Measurements from ENCODE around the gene PSMB5. TPM values are rescaled to one million over a fixed set of nuclear protein-coding genes. Genes with fewer than 3 reads are reported as not detected.

PSMB5 gene
- polyA plus RNA-seq, 1 donor from 2014 or later: 147 TPM

GRCh38 chr14:23066368-23066767 is 31.7 kb upstream of the PSMB5 start:
- H3K9me2 ChIP-seq (ENCODE audit: insufficient read depth, low read length): no peaks in the 10 kb centered on the region
- peaks cover 25% of the 10 kb centered on the region for H3K36me3 ChIP-seq (ENCODE audit: insufficient read depth, low read length)
- no peak overlapping the region for H3K9ac ChIP-seq (ENCODE audit: low read length)
- H3K79me2 ChIP-seq (replicated peaks; ENCODE audit: insufficient read depth, low read length): peaks cover 43% of the 10 kb centered on the region
- H3K9me3 ChIP-seq (ENCODE audit: low read length): no peaks in the 10 kb centered on the region
- H4K20me1 ChIP-seq (ENCODE audit: insufficient read depth): peaks cover 31% of the 10 kb centered on the region
- TF ChIP-seq POLR2AphosphoS5 (IDR thresholded peaks at IDR 0.05): no peak
- no peak for TF ChIP-seq TAF1 (IDR thresholded peaks at IDR 0.05; ENCODE audit: low read depth)
- no peak for TF ChIP-seq MXI1 (conservative IDR thresholded peaks at IDR 0.05; ENCODE audit: poor library complexity, severe bottlenecking)
- no peak for TF ChIP-seq REST (IDR thresholded peaks at IDR 0.05; ENCODE audit: borderline replicate concordance)
- TF ChIP-seq SMC3 (conservative IDR thresholded peaks at IDR 0.05; ENCODE audit: poor library complexity): no peak
- TF ChIP-seq CTCF (IDR thresholded peaks at IDR 0.05; ENCODE audit: poor library complexity, severe bottlenecking): no peak
- no peak for TF ChIP-seq EP300 (conservative IDR thresholded peaks at IDR 0.05; ENCODE audit: poor library complexity, severe bottlenecking)
- TF ChIP-seq RAD21 (conservative IDR thresholded peaks at IDR 0.05): no peak
- no peak for TF ChIP-seq EZH2 (IDR thresholded peaks at IDR 0.05; ENCODE audit: borderline replicate concordance, insufficient read depth, low read length, poor library complexity, severe bottlenecking)
- H3F3A ChIP-seq (ENCODE audit: insufficient read depth, low read length, poor library complexity, severe bottlenecking): peaks cover 5% of the 10 kb centered on the region
- H2AFZ ChIP-seq (ENCODE audit: low read depth, low read length): no peak overlapping the region
- no peak overlapping the region for H3K4me2 ChIP-seq (ENCODE audit: low read length)
- H3K4me3 ChIP-seq (ENCODE audit: low read length): peak overlapping the region; percentile 10
- H3K27me3 ChIP-seq (ENCODE audit: insufficient read depth, low read depth, low read length): no peaks in the 10 kb centered on the region
- no peak overlapping the region for H3K27ac ChIP-seq (ENCODE audit: low read length)

- no peaks in the 10 kb centered on the region for H3K27me3 ChIP-seq (ENCODE audit: insufficient read depth, low read depth, low read length)
- H2AFZ ChIP-seq (ENCODE audit: low read depth, low read length): no peak overlapping the region
- no peak overlapping the region for H3K9ac ChIP-seq (ENCODE audit: low read length)
- H3K9me3 ChIP-seq (ENCODE audit: low read length): no peaks in the 10 kb centered on the region
- H3K79me2 ChIP-seq (replicated peaks; ENCODE audit: insufficient read depth, low read length): peaks cover 25% of the 10 kb centered on the region
- H3K36me3 ChIP-seq (ENCODE audit: insufficient read depth, low read length): peaks cover 23% of the 10 kb centered on the region
- no peak overlapping the region for H3K4me3 ChIP-seq (ENCODE audit: low read length)
- no peak overlapping the region for H3K27ac ChIP-seq (ENCODE audit: low read length)
- TF ChIP-seq EZH2 (IDR thresholded peaks at IDR 0.05; ENCODE audit: borderline replicate concordance, insufficient read depth, low read length, poor library complexity, severe bottlenecking) (no peak), RAD21 (conservative IDR thresholded peaks at IDR 0.05) (no peak), MXI1 (conservative IDR thresholded peaks at IDR 0.05; ENCODE audit: poor library complexity, severe bottlenecking) (no peak), TAF1 (IDR thresholded peaks at IDR 0.05; ENCODE audit: low read depth) (no peak), REST (IDR thresholded peaks at IDR 0.05; ENCODE audit: borderline replicate concordance) (no peak)
- H3F3A ChIP-seq (ENCODE audit: insufficient read depth, low read length, poor library complexity, severe bottlenecking): no peaks in the 10 kb centered on the region
- H4K20me1 ChIP-seq (ENCODE audit: insufficient read depth): peaks cover 29% of the 10 kb centered on the region
- no peaks in the 10 kb centered on the region for H3K9me2 ChIP-seq (ENCODE audit: insufficient read depth, low read length)
- H3K4me2 ChIP-seq (ENCODE audit: low read length): no peak overlapping the region
Observed at GRCh38 chr14:23063601-23064000, 28.9 kb upstream of the PSMB5 start.
